Suppressor macrophage treated with lipopolysaccharide for 4 hours (primary cell): ENCODE measurements around the gene GLI2.

ENCODE experiments used
- DNase-seq: peaks from one replicate; pipeline ENCODE4 v3.0.0-alpha.2; 2020

Gene GLI2

GRCh38 chr2:120738786-120739437 lies 3.2 kb downstream of the GLI2 start:
- no peak for DNase-seq

DNA sequence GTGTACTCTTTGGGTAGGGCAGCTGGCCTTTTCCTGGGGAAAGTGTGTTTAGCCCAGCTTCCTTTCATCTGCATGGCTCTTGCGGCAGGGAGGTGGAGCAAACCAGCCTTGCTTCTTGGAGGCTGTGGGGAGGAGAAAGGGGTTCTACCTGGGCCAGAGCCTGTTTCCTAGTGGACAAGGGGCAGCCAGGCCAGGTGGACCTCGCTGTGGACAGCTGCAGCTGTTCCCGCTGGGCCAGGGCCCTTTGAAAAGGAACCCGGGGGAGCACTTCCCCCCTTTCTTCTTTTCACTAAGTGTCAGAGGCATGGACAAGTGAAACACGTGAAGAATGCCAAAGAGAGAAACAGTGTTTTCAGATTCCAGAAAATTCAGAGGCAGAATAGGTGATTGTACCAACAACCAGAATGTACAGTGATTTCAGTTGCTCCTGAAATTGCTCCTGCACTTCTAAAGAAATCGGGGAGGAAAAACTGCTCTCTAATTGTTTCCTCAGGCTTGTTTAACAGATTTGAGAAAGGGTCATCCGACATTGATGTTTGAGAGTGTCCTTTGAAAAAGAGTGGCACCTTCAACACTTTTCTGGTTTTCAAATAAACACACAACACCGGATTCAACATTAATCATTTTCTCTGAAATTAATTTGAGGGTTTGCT lies 3.9 kb downstream of the GLI2 start:
- DNase-seq: no peak

GRCh38 chr2:120740375-120740764 lies 4.7 kb downstream of the GLI2 start:
- DNase-seq: no peak

- no peak for DNase-seq
These were observed 5.3 kb downstream of the GLI2 start for GRCh38 chr2:120740765-120741524.

- no peak for DNase-seq
These were observed 6.2 kb downstream of the GLI2 start for GRCh38 chr2:120741571-120742561.

- no peak for DNase-seq
These were observed 8.0 kb downstream of the GLI2 start for GRCh38 chr2:120743657-120744056.

DNA sequence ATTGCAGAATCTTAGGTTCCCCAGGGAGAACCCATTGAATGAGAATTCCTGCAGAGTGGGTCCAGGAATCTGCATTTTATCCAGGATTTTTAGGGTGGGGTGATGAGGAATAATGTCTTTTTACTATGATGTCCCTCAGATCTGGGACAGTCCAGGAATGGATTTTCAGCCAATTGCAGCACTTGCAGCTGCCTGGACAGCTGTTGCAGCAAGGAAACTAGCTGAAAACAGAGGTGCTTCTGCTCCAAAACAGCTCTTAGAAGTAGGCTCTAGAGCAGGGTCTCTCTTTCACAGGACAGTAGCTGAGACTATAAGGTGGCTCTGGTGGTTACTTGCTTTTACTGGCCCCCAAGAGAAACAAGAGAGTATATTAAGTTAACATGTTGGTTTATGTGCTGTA lies 9.1 kb downstream of the GLI2 start:
- no peak for DNase-seq

GRCh38 chr2:120745420-120746111 lies 9.9 kb downstream of the GLI2 start:
- no peak for DNase-seq

- DNase-seq: no peak
These were observed 10.5 kb downstream of the GLI2 start for GRCh38 chr2:120746144-120746543.

GRCh38 chr2:120747281-120747680 lies 11.6 kb downstream of the GLI2 start:
- DNase-seq: no peak

GRCh38 chr2:120747706-120748105 lies 12.0 kb downstream of the GLI2 start:
- no peak for DNase-seq

GRCh38 chr2:120748310-120748709 lies 12.6 kb downstream of the GLI2 start:
- DNase-seq: no peak

GRCh38 chr2:120748741-120749140 lies 13.1 kb downstream of the GLI2 start:
- DNase-seq: no peak

GRCh38 chr2:120749506-120750431 lies 14.1 kb downstream of the GLI2 start:
- no peak for DNase-seq

GRCh38 chr2:120750488-120751210 lies 15.0 kb downstream of the GLI2 start:
- no peak for DNase-seq

- DNase-seq: no peak
These were observed 15.9 kb downstream of the GLI2 start for GRCh38 chr2:120751553-120751952.

DNA sequence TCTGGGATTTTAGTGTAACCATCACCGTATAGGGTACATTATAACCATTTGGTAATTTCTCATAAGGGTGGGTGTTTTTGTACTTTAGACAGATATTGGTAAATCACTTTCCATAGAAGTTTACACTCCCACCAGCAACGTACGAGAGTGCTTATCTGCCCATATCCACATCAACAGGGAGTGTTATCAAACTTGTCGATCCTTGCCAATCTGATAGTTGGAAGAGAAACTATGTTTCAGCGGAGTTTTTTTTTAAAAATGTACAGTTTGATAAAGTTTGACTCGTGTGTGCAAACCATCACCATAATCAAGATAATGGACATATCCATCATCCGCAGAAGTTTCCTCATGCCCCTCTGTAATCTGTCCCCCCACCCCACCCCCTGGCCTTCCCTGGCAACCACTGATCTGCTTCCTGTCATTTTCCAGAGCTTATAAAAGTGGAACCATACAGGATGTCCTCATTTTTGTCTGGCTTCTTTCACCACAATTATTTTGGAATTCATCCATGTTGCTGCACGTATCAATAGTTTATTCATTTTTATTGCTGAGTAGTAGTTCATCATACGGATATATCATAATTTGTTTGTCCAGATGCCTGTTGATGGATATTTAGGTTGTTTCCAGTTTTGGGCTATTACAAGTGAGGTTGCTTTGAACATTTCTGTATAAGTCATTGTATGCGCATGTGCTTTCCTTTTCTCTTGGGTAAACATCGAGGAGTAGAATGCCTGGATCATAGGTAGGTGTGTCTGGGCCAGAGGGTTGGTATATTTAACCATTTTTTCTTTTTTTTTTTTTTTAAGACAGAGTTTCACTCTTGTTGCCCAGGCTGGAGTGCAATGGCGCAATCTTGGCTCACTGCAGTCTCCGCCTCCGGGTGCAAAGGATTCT lies 18.6 kb downstream of the GLI2 start:
- DNase-seq: no peak

- no peak for DNase-seq
These were observed 22.8 kb downstream of the GLI2 start for GRCh38 chr2:120758181-120759144.
